Measurements from ENCODE around the gene TNFAIP3.
"Not testable (repeated sequence)": the region's sequence is repeated elsewhere in the genome, so short reads cannot be mapped to it uniquely, and the experiment has no call there.

The TNFAIP3 gene

GRCh38 chr6:137883400-137884148, 16.5 kb downstream of the TNFAIP3 start:
- H3K27ac ChIP-seq (ENCODE audit: low read depth in 2 of 2, low read length in 2 of 2), result no peak overlapping the region
- H3K27me3 ChIP-seq (ENCODE audit: control insufficient read depth in 2 of 2, insufficient read depth in 2 of 2, low read length in 2 of 2), result no peaks in the 10 kb centered on the region
- H3K9me3 ChIP-seq (ENCODE audit: control insufficient read depth in 2 of 2, low read length in 2 of 2), result no peaks in the 10 kb centered on the region
- H3K9ac ChIP-seq (ENCODE audit: low read depth in 1 of 2, low read length in 2 of 2), result no peak overlapping the region
- H3K36me3 ChIP-seq (ENCODE audit: control insufficient read depth in 2 of 2, insufficient read depth in 2 of 2, low read length in 2 of 2), result peaks cover 39 to 47% of the 10 kb centered on the region in 2 donors
- no peaks in the 10 kb centered on the region for H3K4me1 ChIP-seq (ENCODE audit: control insufficient read depth in 2 of 2, insufficient read depth in 2 of 2, low read length in 2 of 2)
- no peak overlapping the region for H3K4me3 ChIP-seq (ENCODE audit: low read length in 2 of 2)

- H3K27me3 ChIP-seq (ENCODE audit: control insufficient read depth in 2 of 2, insufficient read depth in 2 of 2, low read length in 2 of 2), result no peaks in the 10 kb centered on the region
- no peak overlapping the region for H3K4me3 ChIP-seq (ENCODE audit: low read length in 2 of 2)
- H3K9me3 ChIP-seq (ENCODE audit: control insufficient read depth in 2 of 2, low read length in 2 of 2), result no peaks in the 10 kb centered on the region
- H3K27ac ChIP-seq (ENCODE audit: low read depth in 2 of 2, low read length in 2 of 2), result no peak overlapping the region
- peaks cover 31 to 39% of the 10 kb centered on the region in 2 donors for H3K36me3 ChIP-seq (ENCODE audit: control insufficient read depth in 2 of 2, insufficient read depth in 2 of 2, low read length in 2 of 2)
- no peak overlapping the region for H3K9ac ChIP-seq (ENCODE audit: low read depth in 1 of 2, low read length in 2 of 2)
- no peaks in the 10 kb centered on the region for H3K4me1 ChIP-seq (ENCODE audit: control insufficient read depth in 2 of 2, insufficient read depth in 2 of 2, low read length in 2 of 2)
These were observed 17.3 kb downstream of the TNFAIP3 start for GRCh38 chr6:137884149-137884909.

GRCh38 chr6:137884910-137885229, 17.8 kb downstream of the TNFAIP3 start:
- H3K9ac ChIP-seq (ENCODE audit: low read depth in 1 of 2, low read length in 2 of 2); H3K27ac ChIP-seq (ENCODE audit: low read depth in 2 of 2, low read length in 2 of 2); H3K27me3 ChIP-seq (ENCODE audit: control insufficient read depth in 2 of 2, insufficient read depth in 2 of 2, low read length in 2 of 2); H3K9me3 ChIP-seq (ENCODE audit: control insufficient read depth in 2 of 2, low read length in 2 of 2); H3K4me1 ChIP-seq (ENCODE audit: control insufficient read depth in 2 of 2, insufficient read depth in 2 of 2, low read length in 2 of 2); H3K4me3 ChIP-seq (ENCODE audit: low read length in 2 of 2): not testable (repeated sequence)
- H3K36me3 ChIP-seq (ENCODE audit: control insufficient read depth in 2 of 2, insufficient read depth in 2 of 2, low read length in 2 of 2), result peaks cover 26 to 34% of the 10 kb centered on the region in 2 donors

- H3K27me3 ChIP-seq (ENCODE audit: control insufficient read depth in 2 of 2, insufficient read depth in 2 of 2, low read length in 2 of 2); H3K9ac ChIP-seq (ENCODE audit: low read depth in 1 of 2, low read length in 2 of 2); H3K9me3 ChIP-seq (ENCODE audit: control insufficient read depth in 2 of 2, low read length in 2 of 2); H3K27ac ChIP-seq (ENCODE audit: low read depth in 2 of 2, low read length in 2 of 2); H3K4me1 ChIP-seq (ENCODE audit: control insufficient read depth in 2 of 2, insufficient read depth in 2 of 2, low read length in 2 of 2); H3K4me3 ChIP-seq (ENCODE audit: low read length in 2 of 2): not testable (repeated sequence)
- H3K36me3 ChIP-seq (ENCODE audit: control insufficient read depth in 2 of 2, insufficient read depth in 2 of 2, low read length in 2 of 2), result peaks cover 12 to 21% of the 10 kb centered on the region in 2 donors
These were observed 19.2 kb downstream of the TNFAIP3 start for GRCh38 chr6:137886226-137886625.

GRCh38 chr6:137890983-137891537, 24.0 kb downstream of the TNFAIP3 start:
- no peak overlapping the region for H3K4me3 ChIP-seq (ENCODE audit: low read length in 2 of 2)
- H3K9ac ChIP-seq (ENCODE audit: low read depth in 1 of 2, low read length in 2 of 2), result no peak overlapping the region
- no peaks in the 10 kb centered on the region for H3K4me1 ChIP-seq (ENCODE audit: control insufficient read depth in 2 of 2, insufficient read depth in 2 of 2, low read length in 2 of 2)

GRCh38 chr6:137892271-137892708, 25.2 kb downstream of the TNFAIP3 start:
- Histone ChIP-seq H3K27ac (ENCODE audit: low read depth in 2 of 2, low read length in 2 of 2) (no peak overlapping the region), H3K36me3 (ENCODE audit: control insufficient read depth in 2 of 2, insufficient read depth in 2 of 2, low read length in 2 of 2) (no peaks in the 10 kb centered on the region), H3K9ac (ENCODE audit: low read depth in 1 of 2, low read length in 2 of 2) (no peak overlapping the region), H3K4me3 (ENCODE audit: low read length in 2 of 2) (no peak overlapping the region), H3K27me3 (ENCODE audit: control insufficient read depth in 2 of 2, insufficient read depth in 2 of 2, low read length in 2 of 2) (no peaks in the 10 kb centered on the region), H3K4me1 (ENCODE audit: control insufficient read depth in 2 of 2, insufficient read depth in 2 of 2, low read length in 2 of 2) (no peaks in the 10 kb centered on the region), H3K9me3 (ENCODE audit: control insufficient read depth in 2 of 2, low read length in 2 of 2) (no peaks in the 10 kb centered on the region)

More at GRCh38 chr6:137890983-137891537, 24.0 kb downstream of the TNFAIP3 start:
- no peaks in the 10 kb centered on the region for H3K9me3 ChIP-seq (ENCODE audit: control insufficient read depth in 2 of 2, low read length in 2 of 2)
- no peaks in the 10 kb centered on the region for H3K27me3 ChIP-seq (ENCODE audit: control insufficient read depth in 2 of 2, insufficient read depth in 2 of 2, low read length in 2 of 2)
- H3K27ac ChIP-seq (ENCODE audit: low read depth in 2 of 2, low read length in 2 of 2), result no peak overlapping the region
- no peaks in the 10 kb centered on the region for H3K36me3 ChIP-seq (ENCODE audit: control insufficient read depth in 2 of 2, insufficient read depth in 2 of 2, low read length in 2 of 2)

GRCh38 chr6:137893181-137893580, 26.1 kb downstream of the TNFAIP3 start:
- Histone ChIP-seq H3K9me3 (ENCODE audit: control insufficient read depth in 2 of 2, low read length in 2 of 2) (no peaks in the 10 kb centered on the region), H3K27me3 (ENCODE audit: control insufficient read depth in 2 of 2, insufficient read depth in 2 of 2, low read length in 2 of 2) (no peaks in the 10 kb centered on the region)

GRCh38 chr6:137893726-137894125, 26.7 kb downstream of the TNFAIP3 start:
- Histone ChIP-seq H3K36me3 (ENCODE audit: control insufficient read depth in 2 of 2, insufficient read depth in 2 of 2, low read length in 2 of 2) (no peaks in the 10 kb centered on the region), H3K4me1 (ENCODE audit: control insufficient read depth in 2 of 2, insufficient read depth in 2 of 2, low read length in 2 of 2) (no peaks in the 10 kb centered on the region), H3K27ac (ENCODE audit: low read depth in 2 of 2, low read length in 2 of 2) (no peak overlapping the region), H3K9ac (ENCODE audit: low read depth in 1 of 2, low read length in 2 of 2) (no peak overlapping the region), H3K9me3 (ENCODE audit: control insufficient read depth in 2 of 2, low read length in 2 of 2) (no peaks in the 10 kb centered on the region), H3K27me3 (ENCODE audit: control insufficient read depth in 2 of 2, insufficient read depth in 2 of 2, low read length in 2 of 2) (no peaks in the 10 kb centered on the region), H3K4me3 (ENCODE audit: low read length in 2 of 2) (no peak overlapping the region)

More at GRCh38 chr6:137893181-137893580, 26.1 kb downstream of the TNFAIP3 start:
- H3K4me1 ChIP-seq (ENCODE audit: control insufficient read depth in 2 of 2, insufficient read depth in 2 of 2, low read length in 2 of 2), result no peaks in the 10 kb centered on the region
- H3K4me3 ChIP-seq (ENCODE audit: low read length in 2 of 2), result no peak overlapping the region
- H3K9ac ChIP-seq (ENCODE audit: low read depth in 1 of 2, low read length in 2 of 2), result no peak overlapping the region
- no peaks in the 10 kb centered on the region for H3K36me3 ChIP-seq (ENCODE audit: control insufficient read depth in 2 of 2, insufficient read depth in 2 of 2, low read length in 2 of 2)
- no peak overlapping the region for H3K27ac ChIP-seq (ENCODE audit: low read depth in 2 of 2, low read length in 2 of 2)

GRCh38 chr6:137894378-137894777, 27.3 kb downstream of the TNFAIP3 start:
- H3K4me3 ChIP-seq (ENCODE audit: low read length in 2 of 2); H3K27ac ChIP-seq (ENCODE audit: low read depth in 2 of 2, low read length in 2 of 2): not testable (repeated sequence)

GRCh38 chr6:137894779-137895385, 27.8 kb downstream of the TNFAIP3 start:
- no peak overlapping the region for H3K9ac ChIP-seq (ENCODE audit: low read depth in 1 of 2, low read length in 2 of 2)

More at GRCh38 chr6:137894378-137894777, 27.3 kb downstream of the TNFAIP3 start:
- H3K4me1 ChIP-seq (ENCODE audit: control insufficient read depth in 2 of 2, insufficient read depth in 2 of 2, low read length in 2 of 2); H3K27me3 ChIP-seq (ENCODE audit: control insufficient read depth in 2 of 2, insufficient read depth in 2 of 2, low read length in 2 of 2); H3K36me3 ChIP-seq (ENCODE audit: control insufficient read depth in 2 of 2, insufficient read depth in 2 of 2, low read length in 2 of 2); H3K9me3 ChIP-seq (ENCODE audit: control insufficient read depth in 2 of 2, low read length in 2 of 2); H3K9ac ChIP-seq (ENCODE audit: low read depth in 1 of 2, low read length in 2 of 2): not testable (repeated sequence)

More at GRCh38 chr6:137894779-137895385, 27.8 kb downstream of the TNFAIP3 start:
- Histone ChIP-seq H3K27me3 (ENCODE audit: control insufficient read depth in 2 of 2, insufficient read depth in 2 of 2, low read length in 2 of 2) (no peaks in the 10 kb centered on the region), H3K27ac (ENCODE audit: low read depth in 2 of 2, low read length in 2 of 2) (no peak overlapping the region), H3K9me3 (ENCODE audit: control insufficient read depth in 2 of 2, low read length in 2 of 2) (no peaks in the 10 kb centered on the region), H3K4me3 (ENCODE audit: low read length in 2 of 2) (no peak overlapping the region), H3K36me3 (ENCODE audit: control insufficient read depth in 2 of 2, insufficient read depth in 2 of 2, low read length in 2 of 2) (no peaks in the 10 kb centered on the region), H3K4me1 (ENCODE audit: control insufficient read depth in 2 of 2, insufficient read depth in 2 of 2, low read length in 2 of 2) (no peaks in the 10 kb centered on the region)
